ENCODE data around the gene CFAP221.

- TF ChIP-seq CTCF (IDR thresholded peaks at IDR 0.05) (no peak), POLR2A (IDR thresholded peaks at IDR 0.05) (no peak)
Measured at GRCh38 chr2:119650846-119651370, 106.7 kb downstream of the CFAP221 start.
